Measurements from ENCODE around the gene EEF1B2. TPM values are rescaled to one million over a fixed set of nuclear protein-coding genes. Genes with fewer than 3 reads are reported as not detected.
"Not testable (repeated sequence)": the region's sequence is repeated elsewhere in the genome, so short reads cannot be mapped to it uniquely, and the experiment has no call there.

The EEF1B2 gene
- total RNA-seq, 3 donors from 2014 or later (not counting 1 experiment from before 2014, with no cell fraction given): 354 to 404 (median 364) TPM

DNA sequence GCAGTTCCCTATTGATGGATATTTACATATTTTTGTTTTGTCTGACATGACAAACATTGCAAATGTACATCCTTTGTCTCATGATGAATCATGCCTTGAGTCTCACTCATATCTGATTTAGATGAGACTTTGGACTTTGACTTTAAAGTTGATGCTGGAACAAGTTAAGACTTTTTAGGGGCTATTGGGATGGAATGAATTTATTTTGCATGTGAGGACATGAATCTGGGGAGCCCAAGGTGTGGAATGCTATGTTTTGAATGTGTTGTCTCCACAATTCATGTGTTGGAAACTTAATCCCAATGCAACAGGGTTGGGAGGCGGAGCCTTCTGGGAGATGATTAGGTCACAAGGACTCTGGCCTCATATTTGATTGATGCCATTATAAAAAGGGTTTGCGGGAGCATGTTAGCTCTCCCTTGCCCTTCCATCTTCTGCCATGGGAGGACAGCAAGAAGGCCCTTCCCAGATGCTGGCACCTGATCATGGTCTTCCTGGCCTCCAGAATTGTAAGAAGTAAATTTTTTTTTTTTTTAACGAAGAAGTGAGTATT lies 44.6 kb upstream of the EEF1B2 start:
- ATAC-seq: no peak
- Histone ChIP-seq H3K4me3 (ENCODE audit: low read length) (no peak overlapping the region), H3K9me3 (ENCODE audit: control insufficient read depth, insufficient read depth, low read length) (no peaks in the 10 kb centered on the region), H3K4me1 (ENCODE audit: control insufficient read depth, insufficient read depth, low read length) (no peaks in the 10 kb centered on the region), H3K27ac (ENCODE audit: low read length) (no peak overlapping the region), H3K27me3 (ENCODE audit: control insufficient read depth, insufficient read depth, low read length) (no peaks in the 10 kb centered on the region), H3K36me3 (ENCODE audit: control insufficient read depth, insufficient read depth, low read length) (peaks cover 2% of the 10 kb centered on the region)
- Mint-ChIP-seq H3K27ac (no peak overlapping the region), H3K36me3 (peaks cover 5% of the 10 kb centered on the region), H3K4me1 (no peaks in the 10 kb centered on the region), H3K9me3 (peaks cover under 1 to 1% of the 10 kb centered on the region in 2 donors), H3K27me3 (ENCODE audit: low read depth in 2 of 2) (no peaks in the 10 kb centered on the region), H3K4me3 (no peak overlapping the region)
- 100% methylated on average over 2 of the region's 3 CpGs for WGBS (ENCODE audit: insufficient coverage)
- no peak for DNase-seq
- intact Hi-C loops (cut with micrococcal nuclease): no loop called here
- no peak for TF ChIP-seq CTCF (IDR thresholded peaks at IDR 0.05)

GRCh38 chr2:206116278-206116677 lies 43.4 kb upstream of the EEF1B2 start:
- H3K9me3 Mint-ChIP-seq: peaks cover 2 to 6% of the 10 kb centered on the region in 2 donors
- WGBS (ENCODE audit: insufficient coverage): 97% methylated on average over 21 of the region's 21 CpGs
- H3K36me3 Mint-ChIP-seq: peaks cover 16% of the 10 kb centered on the region
- H3K27me3 Mint-ChIP-seq (ENCODE audit: low read depth in 2 of 2): no peaks in the 10 kb centered on the region
- TF ChIP-seq CTCF (IDR thresholded peaks at IDR 0.05): no peak
- ATAC-seq (no peak), DNase-seq (no peak)
- intact Hi-C loops (cut with micrococcal nuclease): no loop called here
- Histone ChIP-seq H3K4me3 (ENCODE audit: low read length) (no peak overlapping the region), H3K4me1 (ENCODE audit: control insufficient read depth, insufficient read depth, low read length) (no peaks in the 10 kb centered on the region), H3K36me3 (ENCODE audit: control insufficient read depth, insufficient read depth, low read length) (peaks cover 9% of the 10 kb centered on the region), H3K27me3 (ENCODE audit: control insufficient read depth, insufficient read depth, low read length) (no peaks in the 10 kb centered on the region), H3K27ac (ENCODE audit: low read length) (no peak overlapping the region), H3K9me3 (ENCODE audit: control insufficient read depth, insufficient read depth, low read length) (no peaks in the 10 kb centered on the region)
- no peak overlapping the region for H3K4me3 Mint-ChIP-seq
- no peak overlapping the region for H3K27ac Mint-ChIP-seq
- no peaks in the 10 kb centered on the region for H3K4me1 Mint-ChIP-seq

- H3K9me3 ChIP-seq (ENCODE audit: control insufficient read depth, insufficient read depth, low read length); intact Hi-C loops (cut with micrococcal nuclease); H3K4me1 Mint-ChIP-seq; DNase-seq; ATAC-seq; H3K4me1 ChIP-seq (ENCODE audit: control insufficient read depth, insufficient read depth, low read length); H3K27me3 ChIP-seq (ENCODE audit: control insufficient read depth, insufficient read depth, low read length); H3K4me3 ChIP-seq (ENCODE audit: low read length); H3K27me3 Mint-ChIP-seq (ENCODE audit: low read depth in 2 of 2); H3K9me3 Mint-ChIP-seq; H3K27ac ChIP-seq (ENCODE audit: low read length); H3K4me3 Mint-ChIP-seq; H3K27ac Mint-ChIP-seq: not testable (repeated sequence)
- H3K36me3 ChIP-seq (ENCODE audit: control insufficient read depth, insufficient read depth, low read length): peaks cover 54% of the 10 kb centered on the region
- H3K36me3 Mint-ChIP-seq: peaks cover 29% of the 10 kb centered on the region
- WGBS (ENCODE audit: insufficient coverage): 78% methylated on average over 2 of the region's 3 CpGs
These were observed 37.1 kb upstream of the EEF1B2 start for GRCh38 chr2:206122569-206122968.

DNA sequence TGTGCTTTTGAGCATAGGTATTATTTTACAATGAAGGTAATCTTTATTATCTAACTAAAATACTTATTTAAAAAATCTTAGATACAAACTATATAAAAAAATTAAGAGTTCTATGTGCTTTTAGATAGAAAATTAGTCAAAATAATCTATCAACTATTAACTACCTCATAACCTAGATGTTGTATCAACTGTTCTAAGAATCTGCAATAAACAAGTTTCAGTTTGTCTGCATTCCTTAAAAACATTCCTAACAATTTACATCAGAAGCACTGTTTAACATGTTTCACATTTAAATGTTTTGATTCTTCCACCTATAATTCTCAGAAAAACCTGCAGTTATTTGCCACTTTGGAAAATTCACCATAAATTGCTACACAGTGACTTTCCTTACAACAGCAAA lies 33.8 kb upstream of the EEF1B2 start:
- Mint-ChIP-seq H3K4me1 (no peaks in the 10 kb centered on the region), H3K27ac (no peak overlapping the region), H3K27me3 (ENCODE audit: low read depth in 2 of 2) (no peaks in the 10 kb centered on the region), H3K36me3 (peaks cover 16% of the 10 kb centered on the region), H3K9me3 (no peaks in the 10 kb centered on the region), H3K4me3 (no peak overlapping the region)
- intact Hi-C loops (cut with micrococcal nuclease): no loop called here
- no peaks in the 10 kb centered on the region for H3K27me3 ChIP-seq (ENCODE audit: control insufficient read depth, insufficient read depth, low read length)
- H3K4me3 ChIP-seq (ENCODE audit: low read length): no peak overlapping the region
- DNase-seq (no peak), ATAC-seq (no peak)
- TF ChIP-seq CTCF (IDR thresholded peaks at IDR 0.05): no peak
- H3K27ac ChIP-seq (ENCODE audit: low read length): no peak overlapping the region
- no peaks in the 10 kb centered on the region for H3K4me1 ChIP-seq (ENCODE audit: control insufficient read depth, insufficient read depth, low read length)
- H3K9me3 ChIP-seq (ENCODE audit: control insufficient read depth, insufficient read depth, low read length): no peaks in the 10 kb centered on the region
- H3K36me3 ChIP-seq (ENCODE audit: control insufficient read depth, insufficient read depth, low read length): peaks cover 71% of the 10 kb centered on the region
